Measurements from ENCODE around the gene DOCK6. TPM values are rescaled to one million over a fixed set of nuclear protein-coding genes. Genes with fewer than 3 reads are reported as not detected.

DOCK6 gene
- total and polyA plus RNA-seq, 7 donors: 8.8 to 40.5 (median 20.2) TPM

DNA sequence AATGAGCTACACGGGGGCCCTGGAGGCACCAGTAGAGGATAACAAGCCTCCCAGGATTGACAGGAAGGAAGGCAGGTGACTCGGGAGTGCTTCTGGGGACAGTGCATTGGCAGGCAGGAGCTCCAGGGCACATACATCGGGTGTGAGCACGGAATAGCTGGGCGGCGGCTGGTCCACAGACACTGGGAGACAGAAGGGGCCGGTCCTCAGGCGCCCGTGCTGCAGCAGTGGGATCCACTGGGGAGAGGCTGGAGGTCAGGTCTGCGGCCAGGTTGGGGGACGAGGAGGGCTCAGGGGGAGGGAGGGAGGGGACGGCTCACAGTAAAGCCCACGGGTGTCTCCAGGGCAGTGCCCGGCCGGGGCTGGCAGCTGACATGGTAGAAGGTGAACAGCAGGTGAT is 25.0 kb downstream of the DOCK6 start:
- intact Hi-C loops (cut with DNase I): no loop called here
- no peak for DNase-seq
- Histone ChIP-seq H3K4me3 (no peak overlapping the region), H3K36me3 (peaks cover 0 to 41% (median 4%) of the 10 kb centered on the region in 4 donors), H3K4me1 (no peaks in the 10 kb centered on the region), H3K27me3 (no peaks in the 10 kb centered on the region), H3K9me3 (peaks cover 0 to 2% (median 0%) of the 10 kb centered on the region in 4 donors), H3K27ac (no peak overlapping the region)
- WGBS, 2 donors: 84 to 89% methylated on average over 15 of the region's 15 CpGs
- TF ChIP-seq EP300 (IDR thresholded peaks at IDR 0.05) (no peak), POLR2AphosphoS5 (IDR thresholded peaks at IDR 0.05) (no peak), POLR2A (IDR thresholded peaks at IDR 0.05) (no peak)
- TF ChIP-seq, protein P1, sequence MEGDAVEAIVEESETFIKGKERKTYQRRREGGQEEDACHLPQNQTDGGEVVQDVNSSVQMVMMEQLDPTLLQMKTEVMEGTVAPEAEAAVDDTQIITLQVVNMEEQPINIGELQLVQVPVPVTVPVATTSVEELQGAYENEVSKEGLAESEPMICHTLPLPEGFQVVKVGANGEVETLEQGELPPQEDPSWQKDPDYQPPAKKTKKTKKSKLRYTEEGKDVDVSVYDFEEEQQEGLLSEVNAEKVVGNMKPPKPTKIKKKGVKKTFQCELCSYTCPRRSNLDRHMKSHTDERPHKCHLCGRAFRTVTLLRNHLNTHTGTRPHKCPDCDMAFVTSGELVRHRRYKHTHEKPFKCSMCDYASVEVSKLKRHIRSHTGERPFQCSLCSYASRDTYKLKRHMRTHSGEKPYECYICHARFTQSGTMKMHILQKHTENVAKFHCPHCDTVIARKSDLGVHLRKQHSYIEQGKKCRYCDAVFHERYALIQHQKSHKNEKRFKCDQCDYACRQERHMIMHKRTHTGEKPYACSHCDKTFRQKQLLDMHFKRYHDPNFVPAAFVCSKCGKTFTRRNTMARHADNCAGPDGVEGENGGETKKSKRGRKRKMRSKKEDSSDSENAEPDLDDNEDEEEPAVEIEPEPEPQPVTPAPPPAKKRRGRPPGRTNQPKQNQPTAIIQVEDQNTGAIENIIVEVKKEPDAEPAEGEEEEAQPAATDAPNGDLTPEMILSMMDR (IDR thresholded peaks at IDR 0.05): no peak

DNA sequence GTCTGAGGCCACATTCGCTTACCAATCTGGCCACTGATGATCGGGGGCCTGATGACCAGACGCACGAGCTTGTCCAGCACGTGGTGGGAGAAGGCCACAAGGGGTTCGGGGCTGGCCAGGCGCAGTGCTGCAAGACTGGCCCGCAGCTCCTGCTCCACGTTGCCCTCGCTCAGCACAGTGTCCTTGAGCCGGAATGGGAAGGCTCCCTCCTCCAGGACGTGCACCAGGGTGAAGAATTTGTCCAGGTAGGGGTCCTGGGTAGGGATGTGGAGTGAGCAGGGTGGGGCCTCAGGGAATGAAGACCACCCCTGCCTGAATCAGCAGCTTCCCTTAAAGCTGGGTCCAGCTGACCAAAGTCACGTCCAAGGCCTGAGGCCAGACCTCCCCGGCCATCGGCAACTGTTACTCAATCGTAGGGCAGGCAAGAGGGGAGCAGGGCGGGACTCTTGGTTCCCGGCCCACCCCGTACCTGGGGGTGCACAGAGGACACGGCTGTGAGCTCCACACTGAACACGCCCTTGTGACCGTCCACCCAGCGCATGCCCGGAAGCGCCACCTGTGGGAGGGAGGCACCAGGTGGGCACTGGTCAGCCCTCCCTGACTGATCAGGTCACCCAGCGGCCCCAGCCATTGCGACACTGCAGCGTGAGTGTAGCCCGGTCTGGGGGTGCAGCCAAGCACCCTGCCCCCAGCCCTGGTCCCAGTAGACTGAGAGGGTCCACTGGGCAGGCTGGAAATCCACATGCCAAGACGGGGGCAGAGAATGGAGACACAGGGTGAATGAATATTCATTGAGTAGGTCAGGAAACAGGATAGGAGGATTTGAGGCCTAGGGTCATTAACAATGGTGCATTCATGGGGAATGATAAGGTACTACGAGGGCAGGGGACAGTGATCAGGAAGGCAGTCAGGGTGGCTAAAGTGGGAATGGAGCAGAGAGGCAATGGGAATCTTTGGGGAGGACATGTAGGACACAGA is 25.7 kb downstream of the DOCK6 start:
- Histone ChIP-seq H3K27me3 (no peaks in the 10 kb centered on the region), H3K27ac (no peak overlapping the region), H3K4me1 (no peaks in the 10 kb centered on the region), H3K9me3 (peaks cover 0 to 2% (median 0%) of the 10 kb centered on the region in 4 donors), H3K36me3 (peaks cover 0 to 46% (median 7%) of the 10 kb centered on the region in 4 donors), H3K4me3 (no peak overlapping the region)
- TF ChIP-seq, protein P1 (IDR thresholded peaks at IDR 0.05): no peak
- TF ChIP-seq POLR2AphosphoS5 (IDR thresholded peaks at IDR 0.05) (no peak), EP300 (IDR thresholded peaks at IDR 0.05) (no peak), POLR2A (IDR thresholded peaks at IDR 0.05) (no peak)
- intact Hi-C loops (cut with DNase I): no loop called here
- 93 to 94% methylated on average over 31 of the region's 31 CpGs for WGBS, 2 donors
- no peak for DNase-seq

DNA sequence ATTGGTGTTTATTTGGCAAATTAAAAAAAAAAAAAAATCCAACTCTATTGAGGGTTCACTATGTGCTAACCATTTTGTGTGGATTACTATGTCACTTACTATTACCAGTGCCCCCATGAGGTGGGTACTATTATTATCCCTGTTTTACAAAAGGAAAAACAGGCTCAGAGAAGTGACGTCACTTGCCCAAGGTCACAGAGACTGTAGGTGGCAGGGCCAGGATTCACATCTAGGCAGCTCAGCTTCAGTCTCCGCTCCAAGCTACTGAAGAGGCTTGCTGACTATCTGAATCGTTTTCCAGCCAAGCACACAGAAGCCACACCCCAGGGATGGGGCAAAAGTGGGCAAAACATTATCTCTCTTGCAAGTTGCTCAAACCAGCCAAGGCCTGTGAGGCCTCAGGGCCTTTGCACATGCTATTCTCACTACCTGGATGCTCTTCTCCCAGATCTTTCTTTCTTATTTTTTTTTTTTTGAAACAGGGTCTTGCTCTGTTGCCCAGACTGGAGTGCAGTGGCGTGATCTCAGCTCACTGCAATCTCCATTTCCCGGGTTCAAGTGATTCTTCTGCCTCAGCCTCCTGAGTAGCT is 27.7 kb downstream of the DOCK6 start:
- no peak overlapping the region for H3K4me3 ChIP-seq
- WGBS, 2 donors: 87 to 90% methylated on average over 5 of the region's 5 CpGs
- no peak overlapping the region for H3K27ac ChIP-seq
- intact Hi-C loops (cut with DNase I): no loop called here
- no peaks in the 10 kb centered on the region for H3K27me3 ChIP-seq
- H3K36me3 ChIP-seq: peaks cover 0 to 44% (median 7%) of the 10 kb centered on the region in 4 donors
- DNase-seq: no peak
- peaks cover 0 to 2% (median 0%) of the 10 kb centered on the region in 4 donors for H3K9me3 ChIP-seq
- TF ChIP-seq POLR2A (IDR thresholded peaks at IDR 0.05): no peak
- TF ChIP-seq, protein P1 (IDR thresholded peaks at IDR 0.05): no peak
- no peak for TF ChIP-seq POLR2AphosphoS5 (IDR thresholded peaks at IDR 0.05)
- TF ChIP-seq EP300 (IDR thresholded peaks at IDR 0.05): no peak
- no peaks in the 10 kb centered on the region for H3K4me1 ChIP-seq

DNA sequence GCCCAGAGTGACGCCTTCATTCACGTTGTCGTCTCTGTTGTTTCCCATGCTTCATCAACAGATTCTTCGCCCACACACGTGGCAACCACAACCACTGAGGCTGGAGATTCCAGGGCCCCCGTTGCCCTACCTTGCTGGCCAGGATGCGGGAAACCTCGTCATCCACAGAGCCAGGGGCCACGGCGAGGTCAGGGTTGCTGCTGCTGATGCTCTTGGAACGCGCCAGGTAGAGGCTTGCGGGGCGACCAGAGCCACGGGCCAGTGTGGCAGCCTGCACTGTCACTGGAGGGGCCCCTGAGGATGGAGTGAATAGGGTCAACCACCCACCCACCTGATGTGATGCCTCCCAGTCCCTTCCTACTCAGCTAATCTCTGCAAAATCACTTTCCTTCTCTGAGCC is 29.3 kb downstream of the DOCK6 start:
- intact Hi-C loops (cut with DNase I): no loop called here
- Histone ChIP-seq H3K4me1 (no peaks in the 10 kb centered on the region), H3K36me3 (peaks cover 0 to 50% (median 7%) of the 10 kb centered on the region in 4 donors), H3K27ac (no peak overlapping the region), H3K4me3 (no peak overlapping the region), H3K9me3 (no peaks in the 10 kb centered on the region), H3K27me3 (no peaks in the 10 kb centered on the region)
- DNase-seq: no peak
- 90 to 92% methylated on average over 15 of the region's 15 CpGs for WGBS, 2 donors
- no peak for TF ChIP-seq EP300 (IDR thresholded peaks at IDR 0.05)
- TF ChIP-seq POLR2AphosphoS5 (IDR thresholded peaks at IDR 0.05): no peak
- no peak for TF ChIP-seq POLR2A (IDR thresholded peaks at IDR 0.05)
- TF ChIP-seq, protein P1 (IDR thresholded peaks at IDR 0.05): no peak

Data from sigmoid colon (tissue), 7 donors.